Measurements from ENCODE around the gene MBNL2.

Gene MBNL2

GRCh38 chr13:97269603-97270002 lies 47.5 kb downstream of the MBNL2 start:
- DNase-seq (ENCODE audit: low read depth in 4 of 4, low spot score in 1 of 4), result no peak

GRCh38 chr13:97272526-97272925 lies 50.4 kb downstream of the MBNL2 start:
- DNase-seq (ENCODE audit: low read depth in 4 of 4, low spot score in 1 of 4), result no peak

GRCh38 chr13:97273341-97273831 lies 51.3 kb downstream of the MBNL2 start:
- DNase-seq (ENCODE audit: low read depth in 4 of 4, low spot score in 1 of 4), result no peak

GRCh38 chr13:97274829-97275649 lies 52.9 kb downstream of the MBNL2 start:
- DNase-seq (ENCODE audit: low read depth in 4 of 4, low spot score in 1 of 4), result no peak

GRCh38 chr13:97275776-97276501 lies 53.8 kb downstream of the MBNL2 start:
- DNase-seq (ENCODE audit: low read depth in 4 of 4, low spot score in 1 of 4), result no peak

GRCh38 chr13:97276862-97277269 lies 54.7 kb downstream of the MBNL2 start:
- no peak for DNase-seq (ENCODE audit: low read depth in 4 of 4, low spot score in 1 of 4)

- no peak for DNase-seq (ENCODE audit: low read depth in 4 of 4, low spot score in 1 of 4)
Measured at GRCh38 chr13:97278435-97279411, 56.6 kb downstream of the MBNL2 start.

GRCh38 chr13:97279913-97280312 lies 57.8 kb downstream of the MBNL2 start:
- no peak for DNase-seq (ENCODE audit: low read depth in 4 of 4, low spot score in 1 of 4)

GRCh38 chr13:97280478-97280877 lies 58.3 kb downstream of the MBNL2 start:
- DNase-seq (ENCODE audit: low read depth in 4 of 4, low spot score in 1 of 4), result no peak

GRCh38 chr13:97281028-97281427 lies 58.9 kb downstream of the MBNL2 start:
- no peak for DNase-seq (ENCODE audit: low read depth in 4 of 4, low spot score in 1 of 4)

GRCh38 chr13:97282705-97283104 lies 60.6 kb downstream of the MBNL2 start:
- no peak for DNase-seq (ENCODE audit: low read depth in 4 of 4, low spot score in 1 of 4)

GRCh38 chr13:97283888-97284287 lies 61.8 kb downstream of the MBNL2 start:
- DNase-seq (ENCODE audit: low read depth in 4 of 4, low spot score in 1 of 4), result no peak

- no peak for DNase-seq (ENCODE audit: low read depth in 4 of 4, low spot score in 1 of 4)
Measured at GRCh38 chr13:97284558-97284957, 62.4 kb downstream of the MBNL2 start.

GRCh38 chr13:97285221-97285955 lies 63.3 kb downstream of the MBNL2 start:
- DNase-seq (ENCODE audit: low read depth in 4 of 4, low spot score in 1 of 4), result no peak

- no peak for DNase-seq (ENCODE audit: low read depth in 4 of 4, low spot score in 1 of 4)
Measured at GRCh38 chr13:97286317-97287046, 64.3 kb downstream of the MBNL2 start.

GRCh38 chr13:97287047-97287383 lies 64.9 kb downstream of the MBNL2 start:
- DNase-seq (ENCODE audit: low read depth in 4 of 4, low spot score in 1 of 4), result no peak

- DNase-seq (ENCODE audit: low read depth in 4 of 4, low spot score in 1 of 4), result no peak
Measured at GRCh38 chr13:97288486-97288900, 66.4 kb downstream of the MBNL2 start.

GRCh38 chr13:97289514-97290298 lies 67.6 kb downstream of the MBNL2 start:
- DNase-seq (ENCODE audit: low read depth in 4 of 4, low spot score in 1 of 4), result no peak

Data from stimulated activated CD4-positive, alpha-beta T cell treated with anti-CD3 and anti-CD28 coated beads, Interleukin-1b, Interleukin-23, amount 100 ng/mL, for 24 hours (primary cell).